Activated naive CD4-positive, alpha-beta T cell treated with anti-CD3 and anti-CD28 coated beads, Interleukin-2, amount 50 U/mL, for 24 hours (primary cell): ENCODE results near the gene EYS.
"Not testable (repeated sequence)": the region's sequence is repeated elsewhere in the genome, so short reads cannot be mapped to it uniquely, and the experiment has no call there.

Experiments used
- H3K27ac Mint-ChIP-seq: one replicate; pipeline ENCODE4 v1.8.0; 2021; ENCODE audit warnings: mild to moderate bottlenecking, mixed read lengths
- H3K27me3 Mint-ChIP-seq: one replicate; pipeline ENCODE4 v1.8.0; 2021; ENCODE audit warnings: mixed read lengths
- H3K36me3 Mint-ChIP-seq: one replicate; pipeline ENCODE4 v1.8.0; 2021; ENCODE audit warnings: mixed read lengths
- H3K4me1 Mint-ChIP-seq: one replicate; pipeline ENCODE4 v1.8.0; 2021; ENCODE audit warnings: mixed read lengths
- H3K4me3 Mint-ChIP-seq: one replicate; pipeline ENCODE4 v1.8.0; 2021; ENCODE audit warnings: mild to moderate bottlenecking, mixed read lengths
- H3K9me3 Mint-ChIP-seq: one replicate; pipeline ENCODE4 v1.8.0; 2021; ENCODE audit warnings: mixed read lengths

Gene EYS

GRCh38 chr6:65650086-65650485 lies 56.9 kb downstream of the EYS start:
- Mint-ChIP-seq H3K9me3 (peaks cover 24% of the 10 kb centered on the region), H3K4me1 (no peaks in the 10 kb centered on the region), H3K36me3 (no peaks in the 10 kb centered on the region), H3K27me3 (no peaks in the 10 kb centered on the region), H3K27ac (no peak overlapping the region), H3K4me3 (no peak overlapping the region)

- Mint-ChIP-seq H3K36me3 (no peaks in the 10 kb centered on the region), H3K27ac (no peak overlapping the region), H3K27me3 (no peaks in the 10 kb centered on the region), H3K4me3 (no peak overlapping the region), H3K9me3 (peaks cover 24% of the 10 kb centered on the region), H3K4me1 (no peaks in the 10 kb centered on the region)
Measured at GRCh38 chr6:65649392-65649791, 57.6 kb downstream of the EYS start.

GRCh38 chr6:65646544-65646943 lies 60.5 kb downstream of the EYS start:
- no peaks in the 10 kb centered on the region for H3K36me3 Mint-ChIP-seq
- peaks cover 18% of the 10 kb centered on the region for H3K9me3 Mint-ChIP-seq
- H3K27ac Mint-ChIP-seq, result no peak overlapping the region
- no peaks in the 10 kb centered on the region for H3K27me3 Mint-ChIP-seq
- H3K4me1 Mint-ChIP-seq, result no peaks in the 10 kb centered on the region
- no peak overlapping the region for H3K4me3 Mint-ChIP-seq

- Mint-ChIP-seq H3K27ac (no peak overlapping the region), H3K9me3 (peaks cover 13% of the 10 kb centered on the region), H3K4me1 (no peaks in the 10 kb centered on the region), H3K4me3 (no peak overlapping the region), H3K27me3 (no peaks in the 10 kb centered on the region), H3K36me3 (no peaks in the 10 kb centered on the region)
Measured at GRCh38 chr6:65642776-65643175, 64.2 kb downstream of the EYS start.

GRCh38 chr6:65638047-65638831 lies 68.8 kb downstream of the EYS start:
- H3K9me3 Mint-ChIP-seq, result no peaks in the 10 kb centered on the region
- H3K4me3 Mint-ChIP-seq, result no peak overlapping the region
- no peaks in the 10 kb centered on the region for H3K4me1 Mint-ChIP-seq

GRCh38 chr6:65637289-65638046 lies 69.6 kb downstream of the EYS start:
- H3K9me3 Mint-ChIP-seq, result no peaks in the 10 kb centered on the region
- H3K27ac Mint-ChIP-seq, result no peak overlapping the region
- H3K27me3 Mint-ChIP-seq, result no peaks in the 10 kb centered on the region

More at GRCh38 chr6:65638047-65638831, 68.8 kb downstream of the EYS start:
- no peaks in the 10 kb centered on the region for H3K27me3 Mint-ChIP-seq
- H3K27ac Mint-ChIP-seq, result no peak overlapping the region
- H3K36me3 Mint-ChIP-seq, result no peaks in the 10 kb centered on the region

GRCh38 chr6:65633501-65633900 lies 73.5 kb downstream of the EYS start:
- Mint-ChIP-seq H3K9me3 (no peaks in the 10 kb centered on the region), H3K36me3 (no peaks in the 10 kb centered on the region), H3K27ac (no peak overlapping the region), H3K4me1 (no peaks in the 10 kb centered on the region), H3K27me3 (no peaks in the 10 kb centered on the region), H3K4me3 (no peak overlapping the region)

More at GRCh38 chr6:65637289-65638046, 69.6 kb downstream of the EYS start:
- Mint-ChIP-seq H3K4me1 (no peaks in the 10 kb centered on the region), H3K36me3 (no peaks in the 10 kb centered on the region), H3K4me3 (no peak overlapping the region)

GRCh38 chr6:65631711-65632110 lies 75.3 kb downstream of the EYS start:
- Mint-ChIP-seq H3K4me1 (no peaks in the 10 kb centered on the region), H3K27ac (no peak overlapping the region), H3K4me3 (no peak overlapping the region), H3K9me3 (peaks cover 4% of the 10 kb centered on the region), H3K36me3 (no peaks in the 10 kb centered on the region), H3K27me3 (no peaks in the 10 kb centered on the region)

GRCh38 chr6:65627434-65627999 lies 79.5 kb downstream of the EYS start:
- H3K27me3 Mint-ChIP-seq, H3K9me3 Mint-ChIP-seq, H3K4me3 Mint-ChIP-seq, H3K36me3 Mint-ChIP-seq, H3K4me1 Mint-ChIP-seq, H3K27ac Mint-ChIP-seq: not testable (repeated sequence)

- Mint-ChIP-seq H3K27me3 (no peaks in the 10 kb centered on the region), H3K4me3 (no peak overlapping the region), H3K4me1 (no peaks in the 10 kb centered on the region), H3K36me3 (no peaks in the 10 kb centered on the region), H3K9me3 (peaks cover 9% of the 10 kb centered on the region), H3K27ac (no peak overlapping the region)
Measured at GRCh38 chr6:65627015-65627414, 80.0 kb downstream of the EYS start.

- Mint-ChIP-seq H3K9me3 (peaks cover 9% of the 10 kb centered on the region), H3K4me1 (no peaks in the 10 kb centered on the region), H3K36me3 (no peaks in the 10 kb centered on the region), H3K27ac (no peak overlapping the region), H3K27me3 (no peaks in the 10 kb centered on the region), H3K4me3 (no peak overlapping the region)
Measured at GRCh38 chr6:65623566-65623965, 83.5 kb downstream of the EYS start.

GRCh38 chr6:65610746-65611145 lies 96.3 kb downstream of the EYS start:
- Mint-ChIP-seq H3K4me3 (no peak overlapping the region), H3K36me3 (no peaks in the 10 kb centered on the region), H3K9me3 (no peaks in the 10 kb centered on the region), H3K27me3 (no peaks in the 10 kb centered on the region), H3K4me1 (no peaks in the 10 kb centered on the region), H3K27ac (no peak overlapping the region)

- Mint-ChIP-seq H3K4me1 (no peaks in the 10 kb centered on the region), H3K27ac (no peak overlapping the region), H3K9me3 (no peaks in the 10 kb centered on the region)
Measured at GRCh38 chr6:65595540-65595939, 111.5 kb downstream of the EYS start.

GRCh38 chr6:65570340-65570739 lies 136.7 kb downstream of the EYS start:
- H3K27ac Mint-ChIP-seq, result no peak overlapping the region
- no peaks in the 10 kb centered on the region for H3K27me3 Mint-ChIP-seq
- no peaks in the 10 kb centered on the region for H3K4me1 Mint-ChIP-seq
- H3K9me3 Mint-ChIP-seq, result peaks cover 8% of the 10 kb centered on the region
- no peaks in the 10 kb centered on the region for H3K36me3 Mint-ChIP-seq
- H3K4me3 Mint-ChIP-seq, result no peak overlapping the region

More at GRCh38 chr6:65595540-65595939, 111.5 kb downstream of the EYS start:
- H3K27me3 Mint-ChIP-seq, result no peaks in the 10 kb centered on the region
- no peaks in the 10 kb centered on the region for H3K36me3 Mint-ChIP-seq
- no peak overlapping the region for H3K4me3 Mint-ChIP-seq

- H3K4me1 Mint-ChIP-seq, result no peaks in the 10 kb centered on the region
- H3K27ac Mint-ChIP-seq, result no peak overlapping the region
Measured at GRCh38 chr6:65569505-65569904, 137.5 kb downstream of the EYS start.

GRCh38 chr6:65569056-65569455 lies 138.0 kb downstream of the EYS start:
- peaks cover 12% of the 10 kb centered on the region for H3K9me3 Mint-ChIP-seq
- not testable (repeated sequence) for H3K4me3 Mint-ChIP-seq, H3K27ac Mint-ChIP-seq, H3K27me3 Mint-ChIP-seq, H3K36me3 Mint-ChIP-seq, H3K4me1 Mint-ChIP-seq

More at GRCh38 chr6:65569505-65569904, 137.5 kb downstream of the EYS start:
- Mint-ChIP-seq H3K27me3 (no peaks in the 10 kb centered on the region), H3K4me3 (no peak overlapping the region), H3K36me3 (no peaks in the 10 kb centered on the region), H3K9me3 (peaks cover 8% of the 10 kb centered on the region)
